ENCODE measurements around the gene SH3RF3.

Gene SH3RF3

DNA sequence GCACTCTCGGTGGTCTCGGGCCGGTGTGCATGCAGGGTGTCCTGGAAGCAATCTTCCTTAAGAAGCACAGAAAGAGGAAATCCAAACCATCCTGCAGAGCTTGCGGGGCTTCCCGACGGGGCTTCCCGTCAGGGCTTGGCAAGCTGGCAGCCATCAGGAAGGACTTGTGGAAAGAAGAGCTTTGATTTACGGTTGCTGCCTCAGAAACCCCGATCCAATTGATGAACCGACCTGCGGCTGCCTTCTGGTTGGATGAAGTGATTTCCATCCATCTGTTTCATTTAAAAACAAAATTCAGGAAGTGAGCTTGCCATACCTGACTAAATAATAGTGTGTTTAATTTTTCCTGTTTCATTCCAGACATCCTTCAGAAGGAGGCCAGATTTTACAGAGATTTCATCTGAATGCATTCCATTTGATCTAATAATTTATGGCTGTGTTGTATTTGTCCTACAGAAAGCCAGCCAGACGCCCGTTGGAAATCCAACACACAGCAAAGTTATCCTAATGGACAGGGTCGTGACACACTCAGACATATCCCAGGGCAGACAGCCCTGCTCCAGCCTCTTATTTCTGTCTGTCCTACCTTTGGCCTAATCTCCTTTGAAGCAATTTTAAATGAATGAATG, 343.4 kb downstream of the SH3RF3 start:
- 0 out of 2 replicates have a peak overlapping the region, but pooled peaks have one; percentile 11 for H3K27ac ChIP-seq
- TF ChIP-seq, protein P1, sequence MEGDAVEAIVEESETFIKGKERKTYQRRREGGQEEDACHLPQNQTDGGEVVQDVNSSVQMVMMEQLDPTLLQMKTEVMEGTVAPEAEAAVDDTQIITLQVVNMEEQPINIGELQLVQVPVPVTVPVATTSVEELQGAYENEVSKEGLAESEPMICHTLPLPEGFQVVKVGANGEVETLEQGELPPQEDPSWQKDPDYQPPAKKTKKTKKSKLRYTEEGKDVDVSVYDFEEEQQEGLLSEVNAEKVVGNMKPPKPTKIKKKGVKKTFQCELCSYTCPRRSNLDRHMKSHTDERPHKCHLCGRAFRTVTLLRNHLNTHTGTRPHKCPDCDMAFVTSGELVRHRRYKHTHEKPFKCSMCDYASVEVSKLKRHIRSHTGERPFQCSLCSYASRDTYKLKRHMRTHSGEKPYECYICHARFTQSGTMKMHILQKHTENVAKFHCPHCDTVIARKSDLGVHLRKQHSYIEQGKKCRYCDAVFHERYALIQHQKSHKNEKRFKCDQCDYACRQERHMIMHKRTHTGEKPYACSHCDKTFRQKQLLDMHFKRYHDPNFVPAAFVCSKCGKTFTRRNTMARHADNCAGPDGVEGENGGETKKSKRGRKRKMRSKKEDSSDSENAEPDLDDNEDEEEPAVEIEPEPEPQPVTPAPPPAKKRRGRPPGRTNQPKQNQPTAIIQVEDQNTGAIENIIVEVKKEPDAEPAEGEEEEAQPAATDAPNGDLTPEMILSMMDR (conservative IDR thresholded peaks at IDR 0.05) = no peak

DNA sequence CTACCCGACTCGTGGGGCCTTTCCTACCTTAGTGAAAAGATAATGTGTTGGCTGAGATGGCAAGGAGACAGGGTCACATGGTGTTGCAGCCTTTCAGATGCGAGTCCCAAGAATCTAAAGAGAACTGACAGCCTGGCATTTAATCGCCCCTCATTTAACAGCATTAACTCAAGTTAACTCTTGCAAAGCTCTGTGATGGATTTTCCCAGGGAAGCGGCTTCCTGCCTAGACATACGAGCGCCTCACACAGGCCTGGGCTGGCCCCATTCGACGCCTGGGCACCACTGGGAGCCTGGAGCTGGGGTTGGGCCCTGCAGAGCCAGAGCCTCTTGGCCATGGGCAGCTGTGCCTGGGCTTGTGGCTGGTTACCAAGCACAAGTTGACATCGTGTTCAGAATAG, 344.0 kb downstream of the SH3RF3 start:
- TF ChIP-seq, protein P1 (conservative IDR thresholded peaks at IDR 0.05) = no peak
- H3K27ac ChIP-seq = 0 out of 2 replicates have a peak overlapping the region, but pooled peaks have one; percentile 11

DNA sequence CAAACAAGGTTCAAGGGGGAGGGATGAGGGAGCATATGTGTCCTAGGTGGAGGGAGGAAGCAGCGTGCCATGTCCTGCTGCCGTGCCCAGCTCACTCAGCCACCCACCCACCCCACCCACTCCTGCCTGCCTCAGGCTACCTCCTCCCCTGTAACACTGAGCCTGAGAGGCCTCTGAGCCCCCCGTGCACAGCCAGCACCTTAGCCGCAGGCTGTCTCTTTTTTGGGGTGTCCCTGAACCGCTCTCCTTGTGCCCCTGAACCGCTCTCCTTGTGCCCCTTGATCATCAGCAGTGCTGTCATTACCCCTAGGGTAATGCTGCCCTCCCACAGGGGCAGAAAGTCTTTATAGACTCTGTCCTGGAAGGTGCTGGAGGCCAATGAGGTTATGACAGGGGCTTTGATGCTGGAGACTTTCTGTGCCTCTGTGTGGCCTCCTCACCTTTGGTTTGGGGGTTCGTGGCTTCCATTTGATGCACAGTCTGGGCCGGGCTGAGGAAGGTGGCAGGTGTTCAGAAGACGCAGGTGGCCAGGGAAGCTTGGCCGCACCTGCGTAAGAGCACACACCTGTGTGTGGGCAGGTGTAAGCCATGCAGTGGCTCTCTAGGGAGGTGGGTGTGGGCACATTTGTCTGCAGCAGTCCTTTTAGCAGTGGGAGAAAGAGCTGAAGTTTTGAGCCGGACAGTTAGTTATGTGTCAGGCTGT, 344.8 kb downstream of the SH3RF3 start:
- TF ChIP-seq, protein P1 (conservative IDR thresholded peaks at IDR 0.05) = no peak
- no peak overlapping the region for H3K27ac ChIP-seq

DNA sequence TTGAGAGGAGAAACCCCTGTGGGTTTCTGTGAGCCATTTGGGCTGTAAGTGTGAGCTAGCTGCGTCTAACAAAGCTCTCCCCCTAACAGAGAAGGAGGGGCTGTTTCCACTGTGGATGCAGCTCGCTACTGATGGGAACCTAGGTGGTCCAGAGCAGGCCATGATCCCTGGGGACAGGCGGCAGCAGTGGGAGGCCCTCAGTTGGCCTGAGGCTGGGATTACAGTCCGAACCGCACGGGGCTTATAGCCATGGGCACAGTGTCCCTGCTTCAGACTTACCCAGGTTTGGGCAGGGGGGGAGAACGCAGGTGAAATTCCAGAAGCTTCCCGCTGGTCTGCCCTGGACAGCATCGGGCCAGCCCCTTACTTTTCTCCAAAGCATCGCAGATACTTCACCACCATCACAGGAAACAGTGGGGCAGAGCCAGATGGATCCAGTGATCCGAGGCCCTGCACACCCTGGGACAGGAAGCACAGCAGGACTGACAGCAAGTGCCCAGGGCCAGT, 345.4 kb downstream of the SH3RF3 start:
- no peak overlapping the region for H3K27ac ChIP-seq
- TF ChIP-seq, protein P1 (conservative IDR thresholded peaks at IDR 0.05) = no peak

DNA sequence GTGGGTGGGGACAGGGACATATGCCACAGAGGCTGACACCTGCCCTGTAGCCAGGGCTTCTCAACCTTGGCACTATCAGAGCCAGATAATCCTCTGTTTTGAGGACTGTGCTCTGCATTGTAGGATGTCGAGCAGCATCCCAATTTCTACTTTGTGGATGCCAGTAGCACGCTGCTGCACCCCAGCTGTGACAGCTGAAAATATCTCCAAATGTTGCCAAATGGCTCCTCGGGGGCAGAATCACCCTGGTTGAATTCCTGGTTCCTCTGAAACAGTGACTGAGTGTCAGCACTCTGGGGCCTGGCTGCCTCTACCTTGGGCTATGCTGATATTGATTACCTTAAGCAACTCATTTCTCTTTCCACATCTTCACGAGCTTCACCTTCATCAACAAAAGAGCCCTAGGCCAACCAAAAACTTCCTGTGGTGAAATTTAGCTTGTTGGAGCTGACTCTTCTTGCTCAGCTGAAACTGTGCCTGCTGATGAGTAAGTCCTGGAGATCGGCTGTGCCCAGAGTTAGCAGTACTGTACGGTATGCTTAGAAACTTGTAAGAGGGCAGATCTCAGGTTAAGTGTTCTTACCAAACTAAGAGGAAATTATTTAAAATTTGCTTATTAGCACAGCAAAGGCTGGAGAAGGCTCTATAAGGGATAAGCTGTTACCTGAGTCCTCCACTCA, 346.7 kb downstream of the SH3RF3 start:
- TF ChIP-seq, protein P1 (conservative IDR thresholded peaks at IDR 0.05) = no peak
- no peak overlapping the region for H3K27ac ChIP-seq

DNA sequence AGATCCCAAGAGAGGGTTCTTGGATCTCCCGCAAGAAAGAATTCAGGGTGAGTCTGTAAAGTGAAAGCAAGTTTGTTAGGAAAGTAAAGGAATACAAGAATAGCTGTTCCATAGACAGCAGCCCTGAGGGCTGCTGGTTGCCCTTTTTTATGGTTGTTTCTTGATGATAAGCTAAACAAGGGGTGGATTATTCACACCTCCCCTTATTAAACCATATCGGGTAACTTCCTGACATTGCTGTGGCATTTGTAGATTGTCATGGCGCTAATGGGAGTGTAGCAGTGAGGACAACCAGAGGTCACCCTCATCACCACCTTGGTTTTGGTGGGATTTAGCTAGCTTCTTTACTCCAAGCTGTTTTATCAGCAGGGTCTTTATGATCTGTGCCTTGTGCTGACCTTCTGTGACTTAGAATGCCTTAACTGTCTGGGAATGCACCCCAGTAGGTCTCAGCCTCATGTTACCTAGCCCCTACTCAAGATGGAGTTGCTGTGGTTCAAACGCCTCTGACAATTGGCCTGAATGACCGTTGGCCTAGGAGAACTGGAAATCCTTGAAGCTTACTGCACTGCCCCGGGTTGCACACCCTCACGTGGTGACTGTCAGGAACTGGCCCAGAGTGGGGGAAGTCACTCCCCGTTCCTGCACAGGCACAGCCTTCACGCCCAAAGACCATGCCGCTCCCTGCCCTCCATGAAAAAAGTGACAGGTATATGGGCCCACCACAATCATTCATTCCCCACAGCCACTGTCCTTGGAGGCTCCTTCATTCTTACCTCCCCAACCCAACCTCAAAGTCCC, 347.8 kb downstream of the SH3RF3 start:
- H3K27ac ChIP-seq = no peak overlapping the region
- TF ChIP-seq, protein P1 (conservative IDR thresholded peaks at IDR 0.05) = no peak
